GM19455 (cell line): ENCODE measurements around the gene TFR2.
"Not testable (repeated sequence)": the region's sequence is repeated elsewhere in the genome, so short reads cannot be mapped to it uniquely, and the experiment has no call there.

Experiments
- ATAC-seq: cut with Tn5 transposase; IDR thresholded peaks from one replicate; pipeline ENCODE4 v1.9.1; 2021; ENCODE audit not compliant: unreplicated experiment

Gene TFR2

DNA sequence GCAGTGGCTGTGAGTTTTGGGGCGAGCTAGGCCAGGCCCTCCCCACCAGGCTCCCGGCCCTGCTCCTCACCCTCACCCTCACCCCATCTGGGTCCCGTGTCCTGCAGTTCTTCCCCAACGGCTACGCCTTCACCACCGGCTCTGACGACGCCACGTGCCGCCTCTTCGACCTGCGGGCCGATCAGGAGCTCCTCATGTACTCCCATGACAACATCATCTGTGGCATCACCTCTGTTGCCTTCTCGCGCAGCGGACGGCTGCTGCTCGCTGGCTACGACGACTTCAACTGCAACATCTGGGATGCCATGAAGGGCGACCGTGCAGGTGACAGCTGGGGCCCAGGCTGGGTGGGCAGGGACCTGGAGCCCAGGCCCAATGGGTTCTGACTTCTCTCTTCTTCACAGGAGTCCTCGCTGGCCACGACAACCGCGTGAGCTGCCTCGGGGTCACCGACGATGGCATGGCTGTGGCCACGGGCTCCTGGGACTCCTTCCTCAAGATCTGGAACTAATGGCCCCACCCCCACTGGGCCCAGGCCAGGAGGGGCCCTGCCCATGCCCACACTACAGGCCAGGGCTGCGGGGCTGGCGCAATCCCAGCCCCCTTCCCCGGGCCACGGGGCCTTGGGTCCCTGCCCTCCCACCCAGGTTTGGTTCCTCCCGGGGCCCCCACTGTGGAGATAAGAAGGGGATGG lies 37.1 kb upstream of the TFR2 start:
- no peak for ATAC-seq

DNA sequence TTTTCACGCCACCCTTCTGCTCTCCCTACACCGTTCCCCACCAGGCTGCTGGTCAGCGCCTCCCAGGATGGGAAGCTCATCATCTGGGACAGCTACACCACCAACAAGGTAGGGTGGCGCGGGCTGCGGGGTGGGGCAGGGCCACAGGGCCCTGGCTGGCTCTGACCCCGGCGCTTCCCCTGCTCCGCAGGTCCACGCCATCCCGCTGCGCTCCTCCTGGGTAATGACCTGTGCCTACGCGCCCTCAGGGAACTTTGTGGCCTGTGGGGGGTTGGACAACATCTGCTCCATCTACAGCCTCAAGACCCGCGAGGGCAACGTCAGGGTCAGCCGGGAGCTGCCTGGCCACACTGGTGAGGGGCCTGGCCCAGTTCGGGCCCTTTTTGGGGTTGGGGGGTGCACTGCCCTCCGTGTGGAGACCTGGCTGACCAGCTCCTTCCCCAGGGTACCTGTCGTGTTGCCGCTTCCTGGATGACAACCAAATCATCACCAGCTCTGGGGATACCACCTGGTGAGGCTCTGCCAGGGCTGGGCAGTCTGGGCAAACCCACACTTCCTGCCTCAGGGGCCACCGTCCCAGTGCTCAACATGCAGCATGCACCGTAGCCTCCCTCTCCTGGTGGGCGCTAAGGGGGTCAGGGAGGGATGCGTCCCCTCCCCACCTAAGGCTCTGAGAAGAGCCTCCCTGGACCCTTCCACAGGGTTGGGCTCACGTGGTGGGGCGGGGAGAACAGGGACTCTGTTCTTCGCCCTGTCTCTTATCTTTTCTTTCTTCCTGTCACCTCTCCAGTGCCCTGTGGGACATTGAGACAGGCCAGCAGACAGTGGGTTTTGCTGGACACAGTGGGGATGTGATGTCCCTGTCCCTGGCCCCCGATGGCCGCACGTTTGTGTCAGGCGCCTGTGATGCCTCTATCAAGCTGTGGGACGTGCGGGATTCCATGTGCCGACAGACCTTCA lies 36.2 kb upstream of the TFR2 start:
- ATAC-seq, result no peak

- no peak for ATAC-seq
Measured at GRCh38 chr7:100676501-100677306, 35.4 kb upstream of the TFR2 start.

GRCh38 chr7:100675581-100676350 lies 34.4 kb upstream of the TFR2 start:
- ATAC-seq, result peak; percentile 39

DNA sequence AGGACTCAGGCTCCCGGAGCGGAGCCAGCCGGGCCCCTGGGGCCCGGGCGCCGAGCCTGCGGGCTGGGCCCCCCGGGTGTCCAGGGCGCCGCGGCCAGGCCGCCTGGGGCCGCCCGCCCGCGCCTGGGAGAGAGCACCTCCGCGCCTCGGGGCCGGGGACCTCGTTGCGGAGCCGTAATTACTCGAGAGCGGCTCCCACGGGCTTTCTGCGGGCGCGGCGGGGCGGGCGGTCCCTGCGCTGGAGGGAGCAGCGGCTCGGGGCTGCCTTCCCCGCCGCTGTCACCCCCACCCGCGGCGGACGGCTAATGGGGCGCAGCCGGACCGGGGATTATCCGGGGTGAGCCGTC lies 33.7 kb upstream of the TFR2 start:
- ATAC-seq, result no peak

DNA sequence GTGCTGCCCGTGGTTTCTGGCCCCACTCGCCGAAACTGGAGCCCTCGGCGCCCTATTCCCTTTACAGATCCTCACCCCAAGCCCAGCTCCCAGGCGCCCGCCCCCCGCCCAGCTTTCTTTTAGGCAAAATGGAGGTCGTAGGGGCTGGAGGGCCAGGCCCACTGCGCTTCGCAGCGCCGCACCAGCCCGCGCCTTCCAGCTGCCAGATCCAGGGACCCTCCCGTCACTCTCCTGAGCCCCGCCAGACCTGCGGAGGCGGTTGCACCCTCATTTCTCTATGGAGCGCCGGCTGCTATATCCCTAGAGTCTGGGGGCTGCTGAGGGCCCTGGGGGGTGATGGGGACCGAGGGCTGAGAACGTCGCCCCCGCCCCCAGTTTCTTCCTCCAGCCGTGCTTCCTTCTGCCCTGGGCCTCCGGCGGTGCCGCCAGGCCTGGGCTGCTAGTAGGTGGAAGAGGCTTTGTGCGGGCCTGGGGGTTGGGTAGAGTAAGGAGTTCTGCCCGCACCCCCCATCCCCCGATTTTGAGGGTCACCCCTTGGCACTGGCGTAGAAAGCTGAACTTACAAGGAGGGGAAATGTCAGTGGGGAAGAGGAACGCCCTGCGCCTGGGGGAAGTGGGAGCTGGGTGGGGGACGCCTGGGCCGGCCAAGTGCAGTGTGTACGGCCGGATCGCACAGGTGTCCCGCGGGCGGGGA lies 33.2 kb upstream of the TFR2 start:
- no peak for ATAC-seq

DNA sequence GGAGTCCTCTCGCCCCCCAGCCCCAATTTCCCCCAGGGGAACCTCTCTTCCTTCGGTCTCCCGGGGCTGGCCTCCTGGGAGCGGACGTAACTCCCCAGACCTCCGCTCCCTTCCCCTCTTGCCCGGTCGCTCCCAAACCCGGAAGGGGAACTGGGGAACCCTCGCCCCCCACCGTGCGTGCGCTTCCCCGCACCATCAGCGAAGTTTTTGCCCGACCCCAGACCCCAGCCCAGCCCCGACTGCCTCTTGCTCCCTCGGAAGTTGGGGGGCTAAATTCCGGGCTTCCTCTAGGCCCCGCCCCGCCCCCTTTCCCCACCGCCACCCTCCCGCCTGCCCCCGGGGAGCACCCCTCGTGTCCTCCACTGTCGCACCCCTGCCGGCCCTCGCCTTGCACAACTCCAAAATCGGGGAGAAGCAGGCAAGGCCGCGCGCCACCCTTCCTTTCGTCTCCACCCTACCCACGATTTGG lies 32.6 kb upstream of the TFR2 start:
- peak; percentile 1 for ATAC-seq

DNA sequence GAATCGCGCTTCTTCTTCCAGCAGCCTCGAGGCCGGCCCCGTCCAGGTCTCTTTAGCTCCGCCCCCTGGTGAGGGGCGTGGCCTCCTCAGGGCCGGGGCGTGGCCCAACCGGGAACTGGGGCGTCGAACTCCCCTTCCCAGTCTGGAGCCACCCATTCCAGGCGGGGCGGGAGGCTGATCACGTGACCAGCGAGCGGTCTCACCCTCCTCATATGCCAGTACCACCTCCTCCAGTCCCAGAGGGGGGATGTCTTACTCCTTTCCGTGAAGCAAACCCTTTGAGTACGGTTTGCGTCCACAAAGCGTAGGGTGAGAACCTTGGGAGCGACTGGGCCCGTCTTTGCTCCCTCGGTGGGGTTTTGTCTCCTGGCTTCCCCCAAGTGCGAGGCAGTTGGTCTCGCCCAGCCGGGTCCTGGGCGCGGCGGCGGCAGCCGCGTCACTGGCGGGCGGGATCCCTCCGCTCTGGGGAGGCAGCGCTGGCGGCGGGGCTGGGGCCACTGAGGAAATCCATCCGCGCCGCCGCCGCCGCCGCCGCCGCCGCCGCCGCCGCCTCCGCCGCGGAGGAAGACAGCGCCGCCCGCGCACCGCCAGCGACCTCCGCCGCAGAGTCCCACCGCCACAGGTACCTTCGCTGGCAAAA lies 32.1 kb upstream of the TFR2 start, which contains the start of gene GNB2:
Gene GNB2, plus strand, starts transcription at position 439 of the 640 bp plus-strand sequence. CDS start 2,526 bp downstream, outside the sequence.
- ATAC-seq, result peak; percentile 48

GRCh38 chr7:100671353-100672327 lies 30.3 kb upstream of the TFR2 start:
- no peak for ATAC-seq

DNA sequence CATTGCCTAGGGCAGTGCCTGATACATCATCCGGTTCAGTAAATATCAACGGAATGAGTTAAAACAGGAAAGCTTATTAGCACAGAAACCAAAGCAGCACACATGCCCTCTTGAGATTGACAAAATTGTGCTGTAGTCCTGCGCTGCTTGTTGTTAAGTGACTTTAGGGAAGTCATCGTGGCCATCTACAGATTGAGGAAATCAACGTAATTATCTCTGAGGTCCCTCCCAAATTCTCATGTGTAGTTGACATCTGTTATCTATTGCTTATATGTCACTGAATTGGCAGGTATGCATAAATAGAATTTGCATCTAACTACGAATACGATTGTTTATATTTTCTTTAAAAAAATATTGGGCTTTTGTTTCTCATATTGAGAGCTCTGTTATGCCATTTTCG lies 28.7 kb upstream of the TFR2 start:
- ATAC-seq, result no peak

DNA sequence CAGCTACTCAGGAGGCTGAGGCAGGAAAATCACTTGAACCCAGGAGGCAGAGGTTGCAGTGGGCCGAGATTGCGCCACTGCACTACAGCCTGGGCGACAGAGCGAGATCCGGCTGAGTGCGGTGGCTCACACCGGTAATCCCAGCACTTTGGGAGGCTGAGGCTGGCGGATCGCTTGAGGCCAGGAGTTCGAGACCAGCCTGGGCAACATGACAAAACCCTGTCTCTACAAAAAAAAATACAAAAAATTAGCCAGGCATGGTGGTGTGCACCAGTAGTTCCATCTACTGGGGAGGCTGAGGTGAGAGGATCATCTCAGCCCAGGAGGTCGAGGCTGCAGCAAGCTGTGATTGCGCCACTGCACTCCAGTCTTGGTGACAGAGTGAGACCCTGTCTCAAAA lies 27.8 kb upstream of the TFR2 start:
- not testable (repeated sequence) for ATAC-seq

GRCh38 chr7:100668069-100668449 lies 26.7 kb upstream of the TFR2 start:
- no peak for ATAC-seq

GRCh38 chr7:100667331-100668068 lies 26.1 kb upstream of the TFR2 start:
- ATAC-seq, result no peak

DNA sequence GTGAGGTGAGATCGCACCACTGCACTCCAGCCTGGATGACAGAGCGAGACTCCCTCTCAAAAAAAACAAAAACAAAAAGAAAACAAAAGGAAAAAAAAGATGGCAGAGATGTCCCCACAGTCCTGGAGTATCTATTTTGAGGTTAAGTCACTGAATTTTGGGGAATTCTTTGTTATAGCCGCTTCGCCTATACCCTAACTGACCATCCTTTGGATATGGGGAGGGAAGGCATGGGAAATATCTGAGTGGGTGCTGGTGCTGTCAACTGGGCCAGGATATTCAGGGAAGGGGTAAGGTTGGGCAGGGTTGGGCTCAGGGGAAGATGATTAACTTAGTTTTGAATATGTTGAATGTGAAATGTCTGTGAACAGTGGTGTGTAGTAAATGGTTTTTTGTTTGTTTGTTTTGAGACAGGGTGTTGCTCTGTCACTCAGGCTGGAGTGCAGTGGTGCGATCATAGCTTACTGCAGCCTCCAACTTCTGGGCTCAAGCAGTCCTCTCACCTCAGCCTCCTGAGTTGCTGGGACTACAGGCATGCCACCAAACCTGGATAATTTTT lies 23.9 kb upstream of the TFR2 start:
- no peak for ATAC-seq

DNA sequence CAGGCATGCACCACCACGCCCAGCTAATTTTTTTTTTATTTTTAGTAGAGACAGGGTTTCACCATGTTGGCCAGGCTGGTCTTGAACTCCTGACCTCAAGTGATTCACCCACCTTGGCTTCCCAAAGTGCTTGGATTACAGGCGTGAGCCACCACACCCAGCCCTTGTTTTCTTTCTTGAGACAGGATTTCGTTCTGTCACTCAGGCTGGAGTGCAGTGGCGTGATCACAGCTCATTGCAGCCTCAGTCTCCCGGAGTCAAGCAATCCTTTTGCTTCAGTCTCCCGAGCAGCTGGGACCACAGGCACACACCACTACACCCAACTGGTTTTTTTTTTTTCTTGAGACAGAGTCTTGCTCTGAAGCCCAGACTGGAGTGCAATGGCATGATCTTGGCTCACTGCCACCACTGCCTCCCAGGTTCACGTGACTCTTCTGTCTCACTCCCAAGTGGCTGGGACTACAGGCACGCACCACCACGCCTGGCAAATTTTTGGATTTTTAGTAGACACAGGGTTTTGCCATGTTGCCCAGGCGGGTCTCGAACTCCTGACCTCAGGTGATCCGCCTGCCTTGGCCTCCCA lies 20.9 kb upstream of the TFR2 start:
- not testable (repeated sequence) for ATAC-seq

DNA sequence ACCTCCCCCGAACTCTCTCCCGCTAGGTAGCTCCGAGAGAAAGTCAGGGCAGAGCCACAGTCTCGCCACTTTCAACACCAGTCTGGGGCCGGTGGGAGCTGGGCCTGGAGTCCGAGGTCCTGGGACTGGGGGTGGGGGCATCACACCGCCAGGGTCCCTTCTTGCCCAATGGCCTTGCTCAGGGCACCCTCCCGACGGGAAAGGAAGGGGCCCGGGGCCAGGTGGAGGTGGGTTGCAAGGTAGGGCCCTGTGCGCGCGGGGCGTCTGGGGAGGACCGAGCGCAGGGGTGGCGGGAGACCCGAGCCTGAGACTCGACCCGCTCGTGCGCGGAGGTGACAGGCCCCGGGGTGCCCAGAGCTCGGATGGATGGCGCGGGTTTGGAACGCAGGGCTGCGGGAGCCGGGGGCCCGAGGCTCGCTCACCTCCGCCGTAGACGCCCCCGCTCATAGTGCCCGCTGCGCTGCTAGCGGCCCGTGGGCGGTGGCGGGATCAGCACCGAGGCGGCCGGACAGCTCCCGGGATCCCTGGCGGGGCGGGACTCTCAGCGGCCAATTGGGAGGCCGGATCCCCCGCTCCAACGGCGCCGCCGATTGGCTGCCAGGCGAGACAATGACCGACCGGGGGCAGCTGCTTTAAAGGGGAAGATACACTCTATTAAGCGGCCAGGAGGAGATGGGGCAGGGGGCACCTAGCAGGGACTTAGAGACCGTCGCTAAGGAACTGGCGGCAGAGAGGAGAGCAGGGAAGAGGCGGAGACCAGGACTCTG lies 14.7 kb upstream of the TFR2 start, which contains the start of gene ACTL6B:
Gene ACTL6B, minus strand, starts transcription at position 541 of the 767 bp plus-strand sequence. Its CDS starts 94 bp downstream, at position 447.
- no peak for ATAC-seq
